Measurements from ENCODE around the gene APOM.

APOM gene

GRCh38 chr6:31631681-31632278, 23.9 kb upstream of the APOM start:
- Histone ChIP-seq H3K36me3 (ENCODE audit: control insufficient read depth, insufficient read depth, low read length) (peaks cover 85% of the 10 kb centered on the region), H3K4me3 (ENCODE audit: low read length) (no peak overlapping the region), H3K27ac (ENCODE audit: low read length) (no peak overlapping the region), H3K27me3 (ENCODE audit: control insufficient read depth, insufficient read depth, low read length) (no peaks in the 10 kb centered on the region), H3K9me3 (ENCODE audit: control insufficient read depth, insufficient read depth, low read length) (no peaks in the 10 kb centered on the region), H3K4me1 (ENCODE audit: control insufficient read depth, insufficient read depth, low read length) (no peaks in the 10 kb centered on the region)
- DNase-seq (ENCODE audit: low read depth, low spot score), result no peak
- WGBS (ENCODE audit: insufficient coverage, insufficient read length), result no CpG with 5 or more reads among the region's 32 CpGs

GRCh38 chr6:31632279-31632946, 23.3 kb upstream of the APOM start:
- H3K4me1 ChIP-seq (ENCODE audit: control insufficient read depth, insufficient read depth, low read length), result no peaks in the 10 kb centered on the region
- WGBS (ENCODE audit: insufficient coverage, insufficient read length), result no CpG with 5 or more reads among the region's 26 CpGs
- DNase-seq (ENCODE audit: low read depth, low spot score), result no peak
- H3K27ac ChIP-seq (ENCODE audit: low read length), result no peak overlapping the region
- peaks cover 85% of the 10 kb centered on the region for H3K36me3 ChIP-seq (ENCODE audit: control insufficient read depth, insufficient read depth, low read length)
- H3K27me3 ChIP-seq (ENCODE audit: control insufficient read depth, insufficient read depth, low read length), result no peaks in the 10 kb centered on the region
- H3K9me3 ChIP-seq (ENCODE audit: control insufficient read depth, insufficient read depth, low read length), result no peaks in the 10 kb centered on the region
- H3K4me3 ChIP-seq (ENCODE audit: low read length), result no peak overlapping the region

- Histone ChIP-seq H3K27me3 (ENCODE audit: control insufficient read depth, insufficient read depth, low read length) (no peaks in the 10 kb centered on the region), H3K4me1 (ENCODE audit: control insufficient read depth, insufficient read depth, low read length) (no peaks in the 10 kb centered on the region), H3K27ac (ENCODE audit: low read length) (no peak overlapping the region), H3K4me3 (ENCODE audit: low read length) (no peak overlapping the region), H3K36me3 (ENCODE audit: control insufficient read depth, insufficient read depth, low read length) (peaks cover 75% of the 10 kb centered on the region), H3K9me3 (ENCODE audit: control insufficient read depth, insufficient read depth, low read length) (no peaks in the 10 kb centered on the region)
- no CpG with 5 or more reads among the region's 7 CpGs for WGBS (ENCODE audit: insufficient coverage, insufficient read length)
- DNase-seq (ENCODE audit: low read depth, low spot score), result no peak
Observed at GRCh38 chr6:31633447-31633846, 22.2 kb upstream of the APOM start.

GRCh38 chr6:31634131-31634530, 21.6 kb upstream of the APOM start:
- no peak overlapping the region for H3K27ac ChIP-seq (ENCODE audit: low read length)
- H3K4me1 ChIP-seq (ENCODE audit: control insufficient read depth, insufficient read depth, low read length), result no peaks in the 10 kb centered on the region
- H3K4me3 ChIP-seq (ENCODE audit: low read length), result no peak overlapping the region
- WGBS (ENCODE audit: insufficient coverage, insufficient read length), result no CpG with 5 or more reads among the region's 3 CpGs
- peaks cover 73% of the 10 kb centered on the region for H3K36me3 ChIP-seq (ENCODE audit: control insufficient read depth, insufficient read depth, low read length)
- H3K27me3 ChIP-seq (ENCODE audit: control insufficient read depth, insufficient read depth, low read length), result no peaks in the 10 kb centered on the region
- DNase-seq (ENCODE audit: low read depth, low spot score), result no peak
- H3K9me3 ChIP-seq (ENCODE audit: control insufficient read depth, insufficient read depth, low read length), result no peaks in the 10 kb centered on the region

GRCh38 chr6:31634969-31635575, 20.6 kb upstream of the APOM start:
- Histone ChIP-seq H3K9me3 (ENCODE audit: control insufficient read depth, insufficient read depth, low read length) (no peaks in the 10 kb centered on the region), H3K27ac (ENCODE audit: low read length) (no peak overlapping the region), H3K4me3 (ENCODE audit: low read length) (no peak overlapping the region), H3K36me3 (ENCODE audit: control insufficient read depth, insufficient read depth, low read length) (peaks cover 72% of the 10 kb centered on the region), H3K4me1 (ENCODE audit: control insufficient read depth, insufficient read depth, low read length) (no peaks in the 10 kb centered on the region), H3K27me3 (ENCODE audit: control insufficient read depth, insufficient read depth, low read length) (no peaks in the 10 kb centered on the region)
- WGBS (ENCODE audit: insufficient coverage, insufficient read length), result no CpG with 5 or more reads among the region's 11 CpGs
- no peak for DNase-seq (ENCODE audit: low read depth, low spot score)

- Histone ChIP-seq H3K27me3 (ENCODE audit: control insufficient read depth, insufficient read depth, low read length) (no peaks in the 10 kb centered on the region), H3K9me3 (ENCODE audit: control insufficient read depth, insufficient read depth, low read length) (no peaks in the 10 kb centered on the region), H3K36me3 (ENCODE audit: control insufficient read depth, insufficient read depth, low read length) (peaks cover 76% of the 10 kb centered on the region), H3K4me1 (ENCODE audit: control insufficient read depth, insufficient read depth, low read length) (no peaks in the 10 kb centered on the region), H3K27ac (ENCODE audit: low read length) (no peak overlapping the region), H3K4me3 (ENCODE audit: low read length) (no peak overlapping the region)
- no peak for DNase-seq (ENCODE audit: low read depth, low spot score)
- no CpG with 5 or more reads among the region's 27 CpGs for WGBS (ENCODE audit: insufficient coverage, insufficient read length)
Observed at GRCh38 chr6:31636698-31637596, 18.7 kb upstream of the APOM start.

- DNase-seq (ENCODE audit: low read depth, low spot score), result no peak
Observed at GRCh38 chr6:31639043-31639442, 16.7 kb upstream of the APOM start.

GRCh38 chr6:31639449-31639861, 16.2 kb upstream of the APOM start:
- no CpG with 5 or more reads among the region's 10 CpGs for WGBS (ENCODE audit: insufficient coverage, insufficient read length)
- H3K27me3 ChIP-seq (ENCODE audit: control insufficient read depth, insufficient read depth, low read length), result no peaks in the 10 kb centered on the region
- H3K36me3 ChIP-seq (ENCODE audit: control insufficient read depth, insufficient read depth, low read length), result peaks cover 69% of the 10 kb centered on the region
- no peaks in the 10 kb centered on the region for H3K4me1 ChIP-seq (ENCODE audit: control insufficient read depth, insufficient read depth, low read length)
- no peak overlapping the region for H3K27ac ChIP-seq (ENCODE audit: low read length)
- H3K4me3 ChIP-seq (ENCODE audit: low read length), result no peak overlapping the region
- no peak for DNase-seq (ENCODE audit: low read depth, low spot score)
- H3K9me3 ChIP-seq (ENCODE audit: control insufficient read depth, insufficient read depth, low read length), result no peaks in the 10 kb centered on the region

More at GRCh38 chr6:31639043-31639442, 16.7 kb upstream of the APOM start:
- H3K9me3 ChIP-seq (ENCODE audit: control insufficient read depth, insufficient read depth, low read length), result no peaks in the 10 kb centered on the region
- H3K27ac ChIP-seq (ENCODE audit: low read length), result no peak overlapping the region
- peaks cover 69% of the 10 kb centered on the region for H3K36me3 ChIP-seq (ENCODE audit: control insufficient read depth, insufficient read depth, low read length)
- WGBS (ENCODE audit: insufficient coverage, insufficient read length), result no CpG with 5 or more reads among the region's 9 CpGs
- no peaks in the 10 kb centered on the region for H3K4me1 ChIP-seq (ENCODE audit: control insufficient read depth, insufficient read depth, low read length)
- no peaks in the 10 kb centered on the region for H3K27me3 ChIP-seq (ENCODE audit: control insufficient read depth, insufficient read depth, low read length)
- no peak overlapping the region for H3K4me3 ChIP-seq (ENCODE audit: low read length)

GRCh38 chr6:31640612-31641011, 15.1 kb upstream of the APOM start:
- no peak for DNase-seq (ENCODE audit: low read depth, low spot score)
- H3K36me3 ChIP-seq (ENCODE audit: control insufficient read depth, insufficient read depth, low read length), result peaks cover 67% of the 10 kb centered on the region
- WGBS (ENCODE audit: insufficient coverage, insufficient read length), result no CpG with 5 or more reads among the region's 6 CpGs
- H3K4me3 ChIP-seq (ENCODE audit: low read length), result no peak overlapping the region
- H3K9me3 ChIP-seq (ENCODE audit: control insufficient read depth, insufficient read depth, low read length), result no peaks in the 10 kb centered on the region
- H3K4me1 ChIP-seq (ENCODE audit: control insufficient read depth, insufficient read depth, low read length), result no peaks in the 10 kb centered on the region
- no peaks in the 10 kb centered on the region for H3K27me3 ChIP-seq (ENCODE audit: control insufficient read depth, insufficient read depth, low read length)
- no peak overlapping the region for H3K27ac ChIP-seq (ENCODE audit: low read length)

GRCh38 chr6:31641370-31641769, 14.3 kb upstream of the APOM start:
- no CpG with 5 or more reads among the region's 4 CpGs for WGBS (ENCODE audit: insufficient coverage, insufficient read length)
- Histone ChIP-seq H3K4me3 (ENCODE audit: low read length) (no peak overlapping the region), H3K4me1 (ENCODE audit: control insufficient read depth, insufficient read depth, low read length) (no peaks in the 10 kb centered on the region), H3K27me3 (ENCODE audit: control insufficient read depth, insufficient read depth, low read length) (no peaks in the 10 kb centered on the region), H3K9me3 (ENCODE audit: control insufficient read depth, insufficient read depth, low read length) (no peaks in the 10 kb centered on the region), H3K36me3 (ENCODE audit: control insufficient read depth, insufficient read depth, low read length) (peaks cover 63% of the 10 kb centered on the region), H3K27ac (ENCODE audit: low read length) (no peak overlapping the region)
- no peak for DNase-seq (ENCODE audit: low read depth, low spot score)

All from iPS DF 6.9 (cell line).